RPMI8226 (cell line): ENCODE data around the gene BRAT1.
"Not testable (repeated sequence)": the region's sequence is repeated elsewhere in the genome, so short reads cannot be mapped to it uniquely, and the experiment has no call there.

Experiments
- DNase-seq: peaks from one replicate; pipeline ENCODE4 v3.0.0-alpha.2; 2015

BRAT1 gene

GRCh38 chr7:2535872-2536627 is 19.3 kb downstream of the BRAT1 start:
- not testable (repeated sequence) for DNase-seq

DNA sequence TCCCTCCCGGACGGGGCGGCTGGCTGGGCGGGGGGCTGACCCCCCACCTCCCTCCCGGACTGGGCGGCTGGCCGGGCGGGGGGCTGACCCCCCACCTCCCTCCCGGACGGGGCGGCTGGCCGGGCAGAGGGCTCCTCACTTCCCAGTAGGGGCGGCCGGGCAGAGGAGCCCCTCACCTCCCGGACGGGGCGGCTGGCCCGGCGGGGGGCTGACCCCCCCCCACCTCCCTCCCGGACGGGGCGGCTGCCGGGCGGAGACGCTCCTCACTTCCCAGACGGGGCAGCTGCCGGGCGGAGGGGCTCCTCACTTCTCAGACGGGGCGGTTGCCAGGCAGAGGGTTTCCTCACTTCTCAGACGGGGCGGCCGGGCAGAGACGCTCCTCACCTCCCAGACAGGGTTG is 21.1 kb downstream of the BRAT1 start:
- DNase-seq, result not testable (repeated sequence)

GRCh38 chr7:2533566-2533965 is 21.8 kb downstream of the BRAT1 start:
- not testable (repeated sequence) for DNase-seq

DNA sequence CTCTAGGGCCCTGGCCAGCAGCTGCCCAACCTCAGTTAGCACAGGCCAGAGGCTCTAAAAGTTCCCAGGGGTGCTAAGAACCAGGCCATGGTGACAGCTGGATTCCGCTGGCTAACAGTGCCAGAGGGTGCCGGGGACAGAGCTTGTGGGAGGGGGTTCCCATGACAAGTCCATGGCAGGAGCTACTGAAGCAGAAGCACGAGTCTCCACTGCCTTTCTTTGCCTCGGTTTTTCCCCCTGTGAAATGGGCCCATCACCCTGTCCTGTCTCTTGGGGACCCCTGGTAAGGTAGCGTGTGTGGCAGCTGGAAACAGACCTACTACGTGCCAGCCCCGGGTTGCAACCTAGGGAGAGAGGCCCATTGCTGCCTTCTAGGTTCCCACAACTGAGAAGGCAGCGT is 22.5 kb downstream of the BRAT1 start:
- not testable (repeated sequence) for DNase-seq

DNA sequence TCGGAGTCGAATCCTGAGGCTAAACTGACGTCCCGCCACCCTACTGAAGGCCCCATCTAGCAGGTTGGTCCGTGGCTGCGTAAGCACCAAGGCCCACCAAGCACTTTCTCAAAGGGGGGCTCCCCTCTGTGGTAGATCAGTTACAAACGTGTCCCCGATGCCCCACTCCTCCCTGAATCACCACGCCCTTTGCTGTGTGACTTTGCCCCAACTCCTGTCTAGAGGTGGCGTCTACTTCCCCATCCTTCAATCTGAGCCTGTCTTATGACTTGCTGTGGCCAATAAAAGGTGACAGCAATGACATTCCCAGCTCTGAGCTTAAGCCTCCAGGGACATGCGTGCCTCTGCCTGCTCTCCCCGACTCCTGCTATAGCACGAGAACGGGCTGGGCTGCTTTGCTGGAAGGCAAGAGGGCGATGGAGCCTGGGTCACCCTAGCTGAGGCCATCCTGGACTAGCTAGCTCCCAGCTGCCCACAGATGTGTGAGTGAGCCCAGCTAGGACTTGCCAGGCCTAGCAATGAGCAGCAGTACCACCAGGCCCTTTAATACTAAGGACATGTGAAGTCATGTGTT is 23.0 kb downstream of the BRAT1 start:
- DNase-seq, result not testable (repeated sequence)

DNA sequence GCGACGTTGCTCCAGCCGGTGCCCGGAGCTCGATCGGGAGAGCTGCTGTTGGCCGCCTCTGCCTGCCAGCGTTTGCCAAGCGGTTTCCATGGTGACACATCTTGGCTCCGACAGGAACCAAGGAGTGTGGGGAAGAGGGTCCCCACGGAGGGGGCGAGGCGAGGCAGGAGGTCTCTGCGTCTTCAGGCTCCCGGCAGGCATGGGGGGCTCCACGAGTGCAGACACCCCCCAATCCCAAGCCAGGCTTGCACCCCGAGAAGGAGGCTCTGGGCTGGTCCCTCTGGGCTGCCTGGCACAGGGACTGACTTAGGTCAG is 23.6 kb downstream of the BRAT1 start:
- not testable (repeated sequence) for DNase-seq

GRCh38 chr7:2530994-2531795 is 24.1 kb downstream of the BRAT1 start:
- DNase-seq, result not testable (repeated sequence)

- peak; percentile 58 for DNase-seq
Observed at GRCh38 chr7:2530071-2530987, 25.0 kb downstream of the BRAT1 start.

- DNase-seq, result peak; percentile 68
Observed at GRCh38 chr7:2529161-2530070, 25.9 kb downstream of the BRAT1 start.

DNA sequence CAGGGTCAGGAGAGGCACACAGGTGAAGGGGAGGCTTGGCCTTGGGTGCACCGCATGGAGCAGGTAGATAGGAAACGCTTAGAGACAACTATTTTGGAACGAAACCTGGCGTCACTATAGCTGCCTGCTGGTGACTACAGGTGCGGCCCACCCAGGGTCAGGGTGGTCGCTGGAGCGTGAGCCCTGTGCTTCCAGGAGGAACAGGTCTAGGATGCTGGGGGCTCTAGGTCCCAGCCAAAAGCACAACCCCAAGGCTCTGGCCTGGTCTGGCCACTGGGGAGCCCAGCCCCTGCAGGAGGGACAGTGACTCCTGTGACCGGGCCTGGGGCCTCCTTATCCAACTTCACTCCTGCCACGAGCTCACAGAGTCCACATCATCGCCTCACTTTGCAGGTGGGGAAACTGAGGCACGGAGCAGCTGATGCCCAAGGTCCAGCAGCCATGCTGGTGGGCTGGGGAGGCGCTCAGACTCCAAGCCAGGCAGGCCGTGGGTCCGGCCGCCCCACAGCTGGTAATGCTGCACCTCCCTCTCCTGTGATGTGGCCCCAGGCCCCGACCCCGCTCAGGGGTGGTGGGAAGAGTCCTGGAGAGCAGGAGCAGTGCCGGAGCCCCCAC is 26.7 kb downstream of the BRAT1 start:
- DNase-seq, result no peak

DNA sequence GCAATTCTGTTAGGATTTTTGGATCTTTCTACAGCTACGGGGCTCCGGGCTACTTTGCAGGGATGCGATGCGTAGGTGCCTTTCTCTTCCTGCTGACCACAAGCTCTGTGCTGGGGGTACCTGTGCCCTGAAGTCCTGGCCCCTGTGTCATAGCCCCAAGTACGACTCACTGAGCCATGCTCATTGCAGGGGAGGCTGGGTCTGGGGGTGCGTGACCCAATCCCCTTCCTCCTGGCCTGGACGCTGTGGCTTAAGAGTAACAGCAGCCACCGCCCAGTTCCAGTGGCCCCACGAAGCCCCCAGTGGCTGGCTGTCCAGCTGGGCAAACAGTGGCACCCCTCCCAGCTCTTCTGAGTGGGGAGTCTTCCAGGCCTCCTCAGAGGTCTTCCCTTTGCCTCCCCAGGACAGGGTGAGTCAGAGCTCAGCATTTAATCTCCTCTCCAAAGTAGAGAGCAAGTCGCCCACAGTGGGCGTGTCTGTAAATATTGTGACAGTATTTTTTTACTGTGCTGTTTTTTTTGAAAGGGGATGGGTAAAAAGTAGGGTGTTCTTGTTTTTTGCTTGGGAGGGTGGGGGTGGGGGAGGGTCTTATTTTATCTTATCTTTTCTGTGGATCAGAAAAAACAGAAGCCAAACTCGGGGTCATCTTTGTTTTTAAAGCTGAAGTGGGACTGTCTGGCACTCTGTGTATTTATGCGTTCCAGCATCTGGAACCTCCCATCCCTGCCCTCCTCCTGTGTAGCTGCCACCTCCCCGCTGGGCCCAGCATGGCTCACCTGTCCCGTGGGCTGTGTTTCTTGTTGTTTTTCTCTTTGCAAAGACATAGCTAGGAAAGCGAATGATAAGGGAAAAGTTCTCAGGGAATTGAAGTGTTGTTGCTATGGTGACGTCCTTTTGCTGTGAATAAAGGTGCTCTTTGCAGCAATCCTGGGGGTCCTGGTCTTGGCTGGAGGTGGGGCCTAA is 27.5 kb downstream of the BRAT1 start:
- peak; percentile 40 for DNase-seq

GRCh38 chr7:2526659-2527504 is 28.4 kb downstream of the BRAT1 start:
- DNase-seq, result no peak

GRCh38 chr7:2525658-2526630 is 29.4 kb downstream of the BRAT1 start:
- DNase-seq, result peak; percentile 19

DNA sequence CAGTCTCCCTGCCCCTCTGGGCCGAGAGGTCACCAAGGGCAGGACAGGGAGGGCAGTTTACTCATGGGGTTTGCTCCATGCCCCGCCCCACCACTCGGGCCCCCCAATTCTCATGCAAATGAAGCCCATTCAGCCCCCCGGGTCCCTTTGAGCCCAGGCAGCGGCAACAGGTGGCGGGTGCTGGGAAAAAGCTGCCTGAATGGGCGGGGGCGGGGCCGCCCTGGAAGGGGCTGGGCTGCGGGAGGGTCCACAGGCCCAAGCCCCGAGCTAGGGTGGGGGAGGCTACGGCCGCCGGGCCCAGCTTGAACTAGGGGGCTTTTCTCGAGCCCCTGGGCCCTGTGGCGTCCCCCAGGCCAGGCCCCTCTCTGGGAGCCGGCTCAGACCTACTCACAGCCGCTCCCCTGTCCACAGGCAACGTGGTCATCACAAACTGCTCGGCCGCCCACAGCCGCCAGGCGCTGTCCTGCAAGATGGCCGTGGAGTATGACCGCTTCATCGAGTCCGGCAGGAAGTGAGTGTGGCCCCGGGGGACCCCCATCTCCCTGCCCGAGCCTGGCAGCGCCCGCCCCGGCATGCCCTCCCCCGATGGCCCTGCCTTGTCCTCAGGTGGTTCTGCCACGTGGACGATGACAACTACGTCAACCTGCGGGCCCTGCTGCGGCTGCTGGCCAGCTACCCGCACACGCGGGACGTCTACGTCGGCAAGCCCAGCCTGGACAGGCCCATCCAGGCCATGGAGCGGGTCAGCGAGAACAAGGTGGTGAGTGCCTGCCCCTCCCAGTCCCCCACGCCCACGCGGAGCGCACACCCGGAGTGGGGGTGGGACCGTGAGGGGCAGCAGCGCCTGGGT is 30.3 kb downstream of the BRAT1 start:
- no peak for DNase-seq

DNA sequence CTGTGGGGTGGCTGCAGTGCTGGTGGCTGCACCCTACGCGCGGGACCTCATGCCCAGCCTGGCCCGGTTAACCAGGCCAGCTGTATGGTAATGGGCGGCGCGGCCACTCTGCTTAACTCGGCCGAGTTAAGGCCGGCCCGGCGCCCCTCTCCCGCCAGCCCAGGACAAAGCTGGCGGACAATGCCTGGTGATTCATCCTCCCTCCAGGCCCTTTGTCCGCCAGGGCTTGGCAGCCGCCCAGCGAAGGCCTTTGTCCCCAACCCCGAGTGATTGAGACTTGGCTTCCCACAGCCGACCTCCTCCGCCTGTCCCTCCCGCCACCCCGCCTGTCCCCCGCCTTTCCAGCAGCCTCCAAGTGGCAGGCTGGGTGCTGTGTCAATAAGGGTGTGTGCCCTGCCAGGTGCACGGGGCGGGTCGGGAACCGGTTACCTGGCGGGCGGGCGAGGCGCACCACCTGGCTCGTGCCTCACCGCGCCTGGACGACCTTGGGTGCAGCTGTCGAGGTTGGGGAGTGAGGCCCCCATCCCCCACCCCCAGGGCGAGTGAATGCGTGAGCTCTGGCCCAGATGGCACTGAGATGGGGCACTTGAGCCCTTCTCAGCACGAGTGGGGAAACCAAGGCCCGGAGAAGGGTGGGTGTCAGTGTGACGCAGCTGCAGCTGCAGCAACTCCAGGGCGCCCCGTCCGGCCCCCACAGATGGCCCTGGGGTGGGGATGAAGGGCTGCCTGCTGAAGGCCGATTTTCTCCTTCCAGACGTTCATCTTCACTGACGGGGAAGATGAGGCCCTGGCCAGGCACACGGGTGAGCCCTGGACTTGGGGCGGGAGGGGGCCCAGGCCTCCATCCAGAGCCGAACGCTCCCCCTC is 31.1 kb downstream of the BRAT1 start:
- DNase-seq, result peak; percentile 92

DNA sequence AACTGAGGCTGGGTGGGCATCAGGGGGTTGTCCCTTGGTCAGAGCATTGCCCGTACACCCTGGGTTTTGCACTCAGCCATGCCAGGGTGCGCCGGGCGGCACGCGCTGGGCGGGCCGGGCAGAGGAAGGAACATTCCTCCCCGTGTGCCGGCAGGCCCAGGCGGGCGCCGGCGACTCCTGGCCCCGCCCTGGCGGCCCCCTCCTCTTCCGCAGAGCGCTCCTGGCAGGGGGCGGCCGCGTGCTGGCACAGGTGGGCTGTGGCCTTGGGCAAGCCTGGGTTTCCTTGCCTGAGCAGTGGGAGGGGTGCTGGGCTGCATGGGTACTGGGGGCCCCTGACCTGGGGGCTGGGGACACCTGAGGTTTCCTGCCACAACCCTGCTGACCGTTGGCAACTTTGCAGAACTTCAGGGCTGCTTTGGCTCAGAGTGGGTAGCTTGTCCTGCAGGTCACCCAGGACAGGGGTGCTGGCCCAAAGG is 31.8 kb downstream of the BRAT1 start:
- DNase-seq, result peak; percentile 46
